GM21576 (cell line): ENCODE data around the gene DSP.

Experiments
- ATAC-seq: cut with Tn5 transposase; IDR thresholded peaks from one replicate; pipeline ENCODE4 v1.9.1; 2021; ENCODE audit warnings: mild to moderate bottlenecking, moderate library complexity; ENCODE audit not compliant: unreplicated experiment

The DSP gene, protein sequence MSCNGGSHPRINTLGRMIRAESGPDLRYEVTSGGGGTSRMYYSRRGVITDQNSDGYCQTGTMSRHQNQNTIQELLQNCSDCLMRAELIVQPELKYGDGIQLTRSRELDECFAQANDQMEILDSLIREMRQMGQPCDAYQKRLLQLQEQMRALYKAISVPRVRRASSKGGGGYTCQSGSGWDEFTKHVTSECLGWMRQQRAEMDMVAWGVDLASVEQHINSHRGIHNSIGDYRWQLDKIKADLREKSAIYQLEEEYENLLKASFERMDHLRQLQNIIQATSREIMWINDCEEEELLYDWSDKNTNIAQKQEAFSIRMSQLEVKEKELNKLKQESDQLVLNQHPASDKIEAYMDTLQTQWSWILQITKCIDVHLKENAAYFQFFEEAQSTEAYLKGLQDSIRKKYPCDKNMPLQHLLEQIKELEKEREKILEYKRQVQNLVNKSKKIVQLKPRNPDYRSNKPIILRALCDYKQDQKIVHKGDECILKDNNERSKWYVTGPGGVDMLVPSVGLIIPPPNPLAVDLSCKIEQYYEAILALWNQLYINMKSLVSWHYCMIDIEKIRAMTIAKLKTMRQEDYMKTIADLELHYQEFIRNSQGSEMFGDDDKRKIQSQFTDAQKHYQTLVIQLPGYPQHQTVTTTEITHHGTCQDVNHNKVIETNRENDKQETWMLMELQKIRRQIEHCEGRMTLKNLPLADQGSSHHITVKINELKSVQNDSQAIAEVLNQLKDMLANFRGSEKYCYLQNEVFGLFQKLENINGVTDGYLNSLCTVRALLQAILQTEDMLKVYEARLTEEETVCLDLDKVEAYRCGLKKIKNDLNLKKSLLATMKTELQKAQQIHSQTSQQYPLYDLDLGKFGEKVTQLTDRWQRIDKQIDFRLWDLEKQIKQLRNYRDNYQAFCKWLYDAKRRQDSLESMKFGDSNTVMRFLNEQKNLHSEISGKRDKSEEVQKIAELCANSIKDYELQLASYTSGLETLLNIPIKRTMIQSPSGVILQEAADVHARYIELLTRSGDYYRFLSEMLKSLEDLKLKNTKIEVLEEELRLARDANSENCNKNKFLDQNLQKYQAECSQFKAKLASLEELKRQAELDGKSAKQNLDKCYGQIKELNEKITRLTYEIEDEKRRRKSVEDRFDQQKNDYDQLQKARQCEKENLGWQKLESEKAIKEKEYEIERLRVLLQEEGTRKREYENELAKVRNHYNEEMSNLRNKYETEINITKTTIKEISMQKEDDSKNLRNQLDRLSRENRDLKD (N-terminal part only)

GRCh38 chr6:7541175-7542064 lies at the start of gene DSP:
TSS of gene DSP (plus strand) at chr6:7541671. CDS start at chr6:7541916, 245 bp downstream.
- ATAC-seq = no peak

DNA sequence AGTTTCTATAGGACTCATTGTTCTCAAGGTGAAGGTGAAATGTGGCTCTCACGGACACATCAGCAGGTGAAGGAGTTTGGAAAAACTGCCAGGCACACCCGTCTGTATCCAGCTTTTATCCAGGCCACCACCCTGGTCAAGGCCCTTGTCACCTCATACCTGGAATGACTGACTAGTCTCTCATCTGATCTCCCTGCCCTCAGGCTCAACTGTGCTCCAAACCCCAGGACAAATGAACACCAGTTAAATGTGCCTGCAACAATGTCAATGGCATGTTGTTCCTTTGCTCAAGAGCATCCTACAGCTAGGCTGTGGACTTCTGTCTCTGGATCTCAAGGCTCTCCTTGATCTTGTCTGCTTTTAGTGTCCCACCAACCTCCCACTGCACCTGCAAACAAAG lies 47.6 kb upstream of the DSP start:
- no peak for ATAC-seq

GRCh38 chr6:7494638-7495037 lies 46.8 kb upstream of the DSP start:
- no peak for ATAC-seq

DNA sequence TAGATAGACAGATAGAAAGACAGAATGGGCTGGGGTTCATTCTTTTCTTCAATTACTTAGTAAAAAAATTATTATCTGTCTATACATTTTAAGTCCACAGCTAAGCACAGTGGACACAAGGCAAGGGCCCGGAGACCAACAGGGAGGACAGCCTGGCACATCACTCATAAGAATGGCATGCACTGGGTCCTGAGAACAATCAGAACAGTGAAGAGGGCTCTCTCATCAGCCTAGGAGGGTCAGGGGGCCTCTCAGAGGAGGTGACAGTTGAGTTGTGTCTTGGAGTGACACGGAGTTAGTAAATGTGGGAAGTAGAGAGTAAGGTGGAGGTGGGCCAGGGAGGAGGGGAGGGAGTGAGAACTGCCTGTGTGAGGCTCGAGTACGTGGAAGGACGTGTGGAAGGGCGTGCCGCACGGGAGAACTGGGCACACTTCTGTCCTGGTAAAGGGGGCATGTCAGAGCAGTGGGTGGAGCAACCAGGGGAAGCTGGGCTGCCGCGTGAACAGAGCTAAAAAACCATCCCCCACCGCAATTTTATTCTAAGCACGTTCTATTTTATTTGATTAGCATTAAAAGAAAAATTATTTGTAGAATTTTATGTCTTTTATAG lies 45.1 kb upstream of the DSP start:
- no peak for ATAC-seq

DNA sequence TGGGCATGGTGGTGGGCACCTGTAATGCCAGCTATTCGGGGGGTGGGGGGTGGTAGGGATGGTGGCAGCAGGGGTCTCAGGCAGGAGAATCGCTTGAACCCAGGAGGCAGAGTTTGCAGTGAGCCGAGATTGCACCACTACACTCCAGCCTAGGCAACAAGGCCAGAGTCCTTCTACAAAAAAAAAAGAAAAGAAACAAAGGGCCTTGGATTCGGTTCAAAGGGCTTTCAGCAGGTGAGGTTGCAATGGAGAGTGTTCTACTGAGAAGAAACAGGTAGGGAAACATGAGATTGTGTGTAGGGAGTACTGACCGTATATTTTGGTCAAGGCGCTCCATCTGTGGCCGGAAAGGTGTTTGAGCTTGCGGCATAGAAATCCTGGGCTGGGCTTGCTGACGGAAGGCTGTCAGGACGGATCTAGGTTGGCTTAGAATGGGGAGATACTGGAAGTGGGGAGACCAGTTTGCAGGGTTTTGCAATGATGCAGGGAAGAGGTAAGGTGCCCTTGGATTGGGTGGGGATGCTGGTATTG lies 40.7 kb upstream of the DSP start:
- ATAC-seq = no peak

GRCh38 chr6:7502743-7503142 lies 38.7 kb upstream of the DSP start:
- ATAC-seq = no peak

DNA sequence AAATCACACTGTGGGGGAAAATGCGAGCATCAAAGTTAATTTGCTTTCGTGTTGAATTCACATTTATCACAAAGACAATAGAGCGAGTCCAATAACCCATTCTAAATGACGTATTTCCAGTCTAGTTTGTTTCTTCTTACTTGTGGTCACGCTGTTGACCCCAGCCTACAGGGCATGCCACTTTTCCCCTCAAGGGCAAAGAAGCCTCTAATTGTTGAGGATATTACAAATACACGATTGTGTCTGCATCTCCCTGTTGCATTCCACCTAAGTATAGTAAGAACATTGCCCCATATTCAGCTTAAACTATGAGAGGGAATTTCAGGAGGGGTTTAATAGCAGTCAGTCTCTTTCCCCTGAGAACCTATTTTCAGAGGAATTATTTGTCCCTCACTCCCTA lies 37.4 kb upstream of the DSP start:
- no peak for ATAC-seq

GRCh38 chr6:7505189-7505699 lies 36.2 kb upstream of the DSP start:
- ATAC-seq = no peak

GRCh38 chr6:7507600-7507999 lies 33.9 kb upstream of the DSP start:
- no peak for ATAC-seq

DNA sequence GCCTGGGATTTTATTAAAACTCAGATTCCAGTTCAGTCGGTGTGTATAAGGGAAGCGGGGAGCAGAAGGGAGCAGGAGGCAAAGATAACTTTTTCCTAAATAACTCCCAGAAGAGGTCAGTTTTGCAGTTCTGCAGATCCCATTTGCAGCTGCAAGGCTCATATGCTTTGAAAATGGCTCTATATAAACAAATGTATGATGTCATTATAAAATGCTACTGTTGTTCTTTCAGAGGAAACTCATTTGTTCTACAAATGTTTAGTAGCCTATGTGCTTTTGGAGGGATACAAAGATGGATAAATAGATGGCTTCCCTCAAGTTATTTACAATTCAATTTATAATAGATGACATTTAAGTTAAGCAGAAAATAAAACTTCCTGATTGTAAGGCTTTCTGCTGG lies 29.2 kb upstream of the DSP start:
- ATAC-seq = no peak

DNA sequence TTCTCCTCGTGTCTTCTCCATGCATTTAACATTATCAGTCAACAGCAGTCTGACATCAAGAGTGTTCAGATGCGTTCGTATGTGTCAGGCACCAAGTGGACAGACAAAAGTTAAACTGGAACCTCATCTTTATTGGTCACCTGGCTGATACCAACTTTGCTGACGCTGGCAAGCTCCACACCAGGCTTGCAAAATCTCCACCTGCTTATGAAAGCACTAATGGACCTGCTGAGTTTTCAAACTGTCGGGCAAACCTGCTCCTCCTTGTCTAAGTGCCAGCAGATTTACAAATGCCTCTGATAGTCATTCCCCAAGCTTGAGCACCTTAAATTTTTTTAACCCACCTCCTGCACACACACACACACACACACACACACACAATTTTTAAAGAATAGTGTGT lies 27.9 kb upstream of the DSP start:
- no peak for ATAC-seq

GRCh38 chr6:7515363-7515762 lies 26.1 kb upstream of the DSP start:
- ATAC-seq = no peak

- ATAC-seq = no peak
Measured at GRCh38 chr6:7518877-7519276, 22.6 kb upstream of the DSP start.

- ATAC-seq = no peak
Measured at GRCh38 chr6:7522873-7523272, 18.6 kb upstream of the DSP start.

DNA sequence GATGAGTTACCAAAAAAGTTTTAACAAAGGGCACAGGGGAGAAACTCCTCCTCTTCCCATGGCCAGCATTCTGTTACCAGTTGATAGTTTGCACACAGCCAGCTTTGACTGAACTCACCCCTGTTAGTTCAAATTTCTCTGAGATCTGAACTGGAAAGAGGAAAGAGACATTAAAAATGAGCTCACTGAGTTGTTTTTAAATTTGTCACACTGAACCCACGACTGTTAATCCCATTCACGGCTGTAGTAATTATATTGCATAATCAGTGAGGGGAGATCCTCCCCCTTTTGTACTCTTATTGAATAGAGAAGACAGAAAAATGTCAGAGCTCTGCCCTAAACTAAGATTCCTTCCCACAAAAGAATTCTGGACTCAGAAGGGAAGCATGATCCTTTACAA lies 17.5 kb upstream of the DSP start:
- ATAC-seq = no peak

DNA sequence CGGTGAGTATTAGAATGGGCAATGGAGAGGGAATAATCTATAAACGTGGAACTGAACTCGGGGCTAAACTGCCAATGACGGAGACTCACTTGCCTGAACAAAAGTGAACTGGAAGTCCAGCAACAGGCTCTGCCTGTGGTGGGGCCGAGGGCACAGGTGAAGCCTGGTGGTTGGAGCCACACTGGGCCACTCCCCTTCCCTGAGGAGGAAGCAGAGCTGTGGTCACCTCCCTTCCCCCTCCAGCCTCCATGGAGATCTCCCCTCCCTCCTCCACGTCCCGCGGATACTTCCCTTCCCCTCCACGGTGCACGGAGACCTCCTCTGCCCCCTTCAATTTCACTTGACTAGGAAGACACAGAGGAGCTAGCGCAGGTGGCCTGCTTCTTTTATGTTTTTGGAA lies 14.7 kb upstream of the DSP start:
- no peak for ATAC-seq

- ATAC-seq = no peak
Measured at GRCh38 chr6:7528565-7528964, 12.9 kb upstream of the DSP start.

GRCh38 chr6:7529141-7529540 lies 12.3 kb upstream of the DSP start:
- ATAC-seq = no peak

- ATAC-seq = no peak
Measured at GRCh38 chr6:7532232-7532631, 9.2 kb upstream of the DSP start.
